GM18867 (cell line): ENCODE measurements around the gene MBD5.

Experiments used
- ATAC-seq: cut with Tn5 transposase; IDR thresholded peaks from one replicate; pipeline ENCODE4 v1.9.1; 2021; ENCODE audit warnings: mild to moderate bottlenecking, moderate library complexity; ENCODE audit not compliant: unreplicated experiment

The MBD5 gene

DNA sequence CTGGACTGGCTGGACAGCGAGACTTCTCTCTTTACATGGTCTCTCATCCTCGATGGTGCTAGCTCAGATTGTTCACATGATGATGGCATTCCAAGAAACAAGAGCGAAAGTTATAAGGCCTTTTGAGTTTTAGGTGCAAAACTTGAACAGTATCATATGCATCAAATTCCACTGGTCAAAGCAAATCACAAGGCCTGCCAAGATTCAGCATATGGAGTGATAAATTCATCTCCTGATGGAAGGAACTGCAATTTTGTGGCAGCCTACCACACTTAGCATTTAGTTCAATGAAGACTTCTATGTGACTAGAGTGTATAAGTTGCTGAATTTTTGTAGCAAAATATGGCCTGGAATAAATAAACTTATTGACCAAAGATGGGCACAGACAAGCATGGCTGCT is 429.6 kb downstream of the MBD5 start:
- ATAC-seq, result no peak

DNA sequence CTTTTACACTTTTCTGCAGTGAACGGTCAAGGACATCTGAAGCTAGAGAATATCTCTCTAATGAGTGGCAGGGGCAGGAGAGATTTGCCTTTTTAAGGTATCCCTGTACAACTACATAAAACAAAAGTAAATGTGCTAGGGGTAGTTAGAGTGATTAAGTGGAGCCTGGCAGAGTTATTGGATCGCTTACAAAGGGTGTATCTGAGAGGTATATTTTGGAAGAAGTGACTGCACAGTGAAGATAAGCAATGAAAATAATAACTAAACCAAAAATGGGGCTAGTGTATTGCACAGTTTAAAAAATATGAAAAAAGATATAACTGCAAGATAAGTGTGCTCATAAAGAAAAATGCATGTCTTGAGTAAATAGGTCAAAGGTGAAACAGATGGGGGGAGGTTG is 430.2 kb downstream of the MBD5 start:
- ATAC-seq, result no peak

GRCh38 chr2:148455791-148456190 is 434.9 kb downstream of the MBD5 start:
- no peak for ATAC-seq

- ATAC-seq, result no peak
These were observed 437.3 kb downstream of the MBD5 start for GRCh38 chr2:148458171-148458570.

- ATAC-seq, result no peak
These were observed 438.5 kb downstream of the MBD5 start for GRCh38 chr2:148459377-148459778.

GRCh38 chr2:148461876-148462275 is 441.0 kb downstream of the MBD5 start:
- no peak for ATAC-seq

DNA sequence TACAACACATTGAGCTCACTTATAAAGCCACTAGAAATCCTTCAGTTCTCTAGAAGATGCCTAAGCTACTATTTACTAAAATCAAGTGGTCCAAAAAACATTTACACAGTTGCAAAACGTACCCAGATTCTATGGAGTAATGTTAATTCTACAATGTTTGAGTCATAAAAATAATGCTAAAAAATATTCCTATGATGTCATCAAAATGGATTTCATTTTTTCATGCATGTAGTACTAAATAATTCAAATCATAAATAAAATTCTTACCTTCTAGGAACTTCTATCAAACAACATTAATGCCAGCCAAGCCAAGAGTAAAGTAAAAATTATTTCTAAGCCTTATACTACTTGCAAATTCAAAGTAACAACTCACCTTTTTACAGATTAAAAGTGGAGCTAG is 454.7 kb downstream of the MBD5 start:
- no peak for ATAC-seq

DNA sequence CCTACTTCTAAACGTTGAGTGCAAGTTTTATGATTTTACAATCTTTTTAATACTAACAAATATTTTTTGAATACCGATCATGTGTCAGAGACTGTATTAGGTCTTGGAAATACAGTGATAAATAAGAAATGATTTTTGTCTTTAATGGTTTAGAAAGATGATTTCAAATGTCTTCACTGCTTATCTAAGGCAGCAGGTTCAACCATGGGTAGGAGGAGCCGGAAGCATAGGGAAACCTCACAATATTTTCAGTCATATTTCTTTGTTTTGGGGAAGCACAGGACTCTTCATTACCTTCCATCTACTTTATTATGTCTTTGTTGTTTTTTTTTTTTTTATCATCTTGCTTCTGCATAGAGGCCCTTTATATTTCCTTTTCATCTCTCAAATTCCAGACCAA is 458.5 kb downstream of the MBD5 start:
- ATAC-seq, result no peak

- ATAC-seq, result no peak
These were observed 462.8 kb downstream of the MBD5 start for GRCh38 chr2:148483665-148484064.

- ATAC-seq, result no peak
These were observed 463.2 kb downstream of the MBD5 start for GRCh38 chr2:148484066-148484465.

DNA sequence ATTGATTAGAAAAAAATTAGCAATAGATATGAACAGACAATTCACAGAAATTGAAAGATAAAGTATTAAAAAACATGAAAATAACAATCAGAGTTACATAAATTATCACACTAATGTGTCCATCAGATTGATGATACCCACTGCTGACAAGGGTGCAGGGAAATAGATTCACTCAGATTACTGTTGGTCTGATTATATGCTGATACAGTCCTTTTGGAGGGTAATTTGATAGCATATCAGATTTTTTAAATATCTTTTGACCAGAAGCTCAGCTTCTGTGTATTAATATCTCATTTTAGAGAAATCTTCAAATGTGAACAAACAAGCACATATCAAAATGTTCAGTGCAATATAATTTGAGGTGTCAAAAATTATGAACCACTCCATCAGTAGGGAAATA is 465.8 kb downstream of the MBD5 start:
- no peak for ATAC-seq

GRCh38 chr2:148487439-148487838 is 466.5 kb downstream of the MBD5 start:
- ATAC-seq, result no peak

GRCh38 chr2:148490840-148491439 is 470.0 kb downstream of the MBD5 start:
- no peak for ATAC-seq

DNA sequence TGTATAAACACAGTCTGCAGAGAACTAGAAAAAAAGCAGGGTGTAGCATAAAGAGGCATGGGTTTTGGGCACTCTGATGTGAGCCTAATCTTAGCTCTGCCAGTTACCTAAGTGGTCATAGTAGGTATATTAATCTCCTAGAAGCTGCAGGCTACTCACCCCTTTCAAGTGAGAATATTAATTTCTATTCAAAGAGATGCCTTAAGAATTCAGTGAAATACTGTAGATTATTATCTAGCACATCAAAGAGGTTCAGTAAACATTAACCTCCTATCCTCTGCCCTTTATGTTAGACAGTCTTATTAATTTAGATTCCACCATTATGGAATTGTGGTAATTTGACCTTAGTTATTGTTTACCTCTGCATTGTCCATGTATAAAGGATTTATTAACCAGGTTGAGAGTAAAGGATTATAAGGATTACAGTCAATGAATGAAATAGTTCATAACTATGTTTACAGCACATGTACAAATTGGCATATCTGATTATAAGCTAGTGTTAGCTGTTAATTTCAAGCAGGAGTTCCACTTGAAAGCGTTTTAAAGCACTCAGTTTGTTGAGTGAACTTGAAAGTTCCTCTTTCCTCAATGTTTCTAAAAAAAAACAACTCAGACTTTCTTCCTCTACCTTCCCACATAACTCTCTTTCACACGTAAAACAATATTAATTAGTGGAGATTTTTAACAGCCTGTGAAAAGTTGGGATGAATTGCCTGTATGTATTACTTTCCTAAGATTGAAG is 473.1 kb downstream of the MBD5 start:
- ATAC-seq, result peak; percentile 52

GRCh38 chr2:148495586-148495985 is 474.7 kb downstream of the MBD5 start:
- no peak for ATAC-seq

DNA sequence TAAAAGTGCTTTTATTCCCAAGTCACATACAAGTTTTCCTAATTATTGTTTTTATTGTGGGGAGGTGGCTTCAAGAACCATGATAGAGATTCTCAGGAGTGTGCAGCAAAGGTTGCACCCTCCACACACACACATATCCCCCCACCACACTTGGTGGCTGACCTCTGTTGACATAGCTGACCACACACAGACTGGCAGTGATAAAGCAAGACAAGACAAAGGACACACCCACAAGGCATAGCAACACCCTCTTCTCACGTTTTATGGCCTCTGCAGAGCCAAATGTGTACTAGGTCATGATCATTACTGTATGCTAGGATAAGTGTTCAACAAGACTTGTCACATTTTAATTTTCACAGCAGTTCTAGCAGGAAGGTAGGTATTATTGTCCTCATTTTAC is 480.7 kb downstream of the MBD5 start:
- ATAC-seq, result no peak

DNA sequence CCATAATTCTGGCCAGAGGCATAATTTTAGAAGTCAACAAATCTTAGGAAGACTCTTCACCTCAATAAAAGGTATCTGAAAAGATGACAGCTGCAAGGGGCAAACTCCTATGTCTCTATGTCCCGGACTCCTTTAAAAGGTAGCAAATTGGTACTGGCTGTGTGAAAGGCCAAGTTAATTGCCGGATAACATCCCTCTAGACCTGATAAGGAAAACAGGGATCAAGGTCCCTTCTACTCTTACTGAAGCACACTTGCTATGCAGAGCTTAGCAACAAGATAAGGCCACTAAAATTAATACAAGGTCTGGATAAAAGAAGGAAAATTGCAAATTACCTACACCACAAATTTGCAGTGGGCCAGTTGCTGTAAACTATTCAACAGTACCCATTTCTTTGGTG is 482.6 kb downstream of the MBD5 start:
- ATAC-seq, result no peak

GRCh38 chr2:148507970-148508369 is 487.1 kb downstream of the MBD5 start:
- no peak for ATAC-seq

DNA sequence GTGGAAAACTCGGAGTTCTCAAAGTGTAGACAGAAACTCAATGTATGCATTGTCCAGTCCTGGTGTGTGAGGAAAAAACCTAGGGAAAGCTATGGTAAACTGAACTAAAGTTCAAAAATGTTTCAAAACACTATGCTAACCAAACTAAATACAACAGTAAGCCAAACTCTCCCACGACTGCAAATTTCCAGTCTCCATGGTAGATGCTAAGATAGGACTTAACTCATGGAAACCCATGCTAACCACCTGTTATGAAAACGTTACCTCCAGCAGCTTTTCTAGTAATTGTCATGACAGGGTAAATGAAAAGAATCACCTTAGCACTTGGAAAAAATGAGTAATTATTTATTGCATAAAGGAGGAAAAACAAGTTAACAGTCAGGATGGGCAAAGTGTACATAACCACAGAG is 488.0 kb downstream of the MBD5 start:
- peak; percentile 2 for ATAC-seq

DNA sequence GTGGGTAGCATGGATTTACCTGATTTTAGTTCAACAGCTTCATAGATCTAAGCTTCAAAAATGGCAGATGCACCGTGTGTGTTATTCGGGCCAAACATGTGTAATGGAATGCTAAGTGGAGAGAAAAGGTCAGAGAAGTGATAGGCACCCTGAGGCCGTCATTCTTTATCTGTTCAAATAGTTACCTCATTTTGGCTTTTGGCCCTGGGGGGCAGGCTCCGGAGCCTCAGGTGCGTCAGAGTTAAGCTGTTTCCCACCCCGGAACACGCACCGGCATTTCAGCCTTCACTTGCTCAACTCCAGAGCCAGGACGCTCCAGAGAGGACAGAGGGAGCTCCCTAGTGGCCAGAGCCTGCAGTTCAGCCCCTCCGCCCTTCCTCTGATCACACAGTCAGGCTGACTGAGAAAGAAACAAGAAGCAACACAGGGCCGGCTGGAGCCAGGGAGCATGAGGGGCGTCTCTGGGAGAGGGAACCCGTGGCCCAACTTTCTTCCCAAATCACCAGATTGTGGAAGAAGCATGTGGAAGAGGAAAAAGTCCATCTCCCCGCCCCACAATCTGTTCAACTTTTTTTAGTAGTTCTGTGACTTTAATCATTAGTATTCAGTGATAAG is 488.5 kb downstream of the MBD5 start:
- ATAC-seq, result peak; percentile 100

- no peak for ATAC-seq
These were observed 491.0 kb downstream of the MBD5 start for GRCh38 chr2:148511883-148512282.

- ATAC-seq, result no peak
These were observed 491.6 kb downstream of the MBD5 start for GRCh38 chr2:148512501-148512900.
